B cell (primary cell): ENCODE measurements around the gene RFX8. TPM values are rescaled to one million over a fixed set of nuclear protein-coding genes. Genes with fewer than 3 reads are reported as not detected.

ENCODE experiments used
- ATAC-seq: fragments of 200-7000 bp; cut with Tn5 transposase; one replicate; pipeline ENCODE4 v1.10.0; 2021; ENCODE audit warnings: low read depth, mild to moderate bottlenecking, moderate number of reproducible peaks, moderate library complexity
- CTCF ChIA-PET: fragments of 350-600 bp; sonication (Branson Sonifier 250); formaldehyde crosslinking; loops from one replicate; lab custom pipeline; 2021; ENCODE audit warnings: antibody characterized with exemption, inconsistent platforms; lab: Charles Lee
- POLR2A ChIA-PET: fragments of 350-600 bp; sonication (Branson Sonifier 250); formaldehyde crosslinking; loops from one replicate; lab custom pipeline; 2021; ENCODE audit warnings: antibody characterized with exemption; lab: Charles Lee
- DNase-seq: peaks from one replicate; pipeline ENCODE4 v3.0.0; 2013
- H2AFZ ChIP-seq: 2 replicates; pipeline ENCODE4 v1.6.1; 2012; ENCODE audit warnings: mild to moderate bottlenecking, low read depth, low read length; ENCODE audit not compliant: insufficient read depth, poor library complexity, severe bottlenecking
- H3K27ac ChIP-seq, 2 donors: 1 replicate in 1 of 2; 2 replicates in 1 of 2; pipeline ENCODE4 v1.5.1; 2012 to 2013; ENCODE audit warnings: low read length in 2 of 2, mild to moderate bottlenecking in 2 of 2, moderate library complexity in 1 of 2
- H3K27me3 ChIP-seq, 4 experiments: fragments of 200-600 bp in 1 of 4; sonication (generic) in 1 of 4; replicated peaks in 1 of 4; 1 replicate in 2 of 4; 2 replicates in 2 of 4; pipeline versions ENCODE4 v1.6.1 to v1.7.0; 2013 to 2016; ENCODE audit warnings: low read length in 3 of 4, mild to moderate bottlenecking in 2 of 4, mixed read lengths in 1 of 4, moderate library complexity in 1 of 4; ENCODE audit not compliant: insufficient read depth in 4 of 4, control insufficient read depth in 3 of 4; ENCODE audit errors: control extremely low read depth in 1 of 4
- H3K36me3 ChIP-seq, 2 experiments: replicated peaks in 1 of 2; 1 replicate in 1 of 2; 2 replicates in 1 of 2; pipeline versions ENCODE4 v1.6.1 to v1.7.1; 2013; ENCODE audit warnings: low read length in 1 of 2; ENCODE audit not compliant: insufficient read depth in 2 of 2, control insufficient read depth in 1 of 2; ENCODE audit errors: control extremely low read depth in 1 of 2, extremely low read depth in 1 of 2
- H3K4me1 ChIP-seq, 2 donors: fragments of 200-600 bp in 1 of 2; sonication (generic) in 1 of 2; 1 replicate in 1 of 2; 2 replicates in 1 of 2; pipeline versions ENCODE4 v1.5.1 to v1.6.1; 2013 to 2017; ENCODE audit warnings: low read length in 2 of 2; ENCODE audit not compliant: control insufficient read depth in 2 of 2, insufficient read depth in 2 of 2
- H3K4me2 ChIP-seq: replicated peaks from 2 replicates; pipeline ENCODE3; 2012; ENCODE audit warnings: mild to moderate bottlenecking, low read depth, low read length; ENCODE audit not compliant: poor library complexity, severe bottlenecking
- H3K4me3 ChIP-seq, 5 experiments: fragments of 200-600 bp in 1 of 5; sonication (generic) in 1 of 5; 1 replicate in 3 of 5; 2 replicates in 2 of 5; pipeline versions ENCODE4 v1.5.1 to v1.7.0; 2011 to 2016; ENCODE audit warnings: low read length in 4 of 5, mild to moderate bottlenecking in 4 of 5, low read depth in 2 of 5, control low read depth in 1 of 5, moderate library complexity in 1 of 5; ENCODE audit not compliant: insufficient read depth in 1 of 5; ENCODE audit errors: control extremely low read depth in 1 of 5, extremely low read depth in 1 of 5
- H3K79me2 ChIP-seq: fragments of 200-600 bp; sonication (generic); one replicate; pipeline ENCODE4 v1.6.0; 2016; ENCODE audit warnings: low read length; ENCODE audit not compliant: control insufficient read depth, insufficient read depth
- H3K9ac ChIP-seq: fragments of 200-600 bp; sonication (generic); 2 replicates; pipeline ENCODE4 v1.6.1; 2017; ENCODE audit warnings: mild to moderate bottlenecking, low read length, moderate library complexity
- H3K9me3 ChIP-seq, 3 donors: one replicate each; pipeline versions ENCODE4 v1.6.1 to v1.7.1; 2013; ENCODE audit warnings: low read length in 2 of 3; ENCODE audit not compliant: control insufficient read depth in 2 of 3, insufficient read depth in 1 of 3; ENCODE audit errors: control extremely low read depth in 1 of 3
- H4K20me1 ChIP-seq: 2 replicates; pipeline ENCODE4 v1.6.0; 2012; ENCODE audit warnings: mild to moderate bottlenecking, low read length; ENCODE audit not compliant: insufficient read depth, control insufficient read depth, poor library complexity, severe bottlenecking
- H3K27ac Mint-ChIP-seq: one replicate; pipeline ENCODE4 v1.8.0; 2021; ENCODE audit warnings: mixed read lengths
- H3K27me3 Mint-ChIP-seq: one replicate; pipeline ENCODE4 v1.8.0; 2021; ENCODE audit warnings: mixed read lengths
- H3K4me1 Mint-ChIP-seq: one replicate; pipeline ENCODE4 v1.8.0; 2021; ENCODE audit warnings: mixed read lengths
- H3K4me3 Mint-ChIP-seq: one replicate; pipeline ENCODE4 v1.8.0; 2021; ENCODE audit warnings: mixed read lengths
- H3K9me3 Mint-ChIP-seq: one replicate; pipeline ENCODE4 v1.8.0; 2022; ENCODE audit warnings: mixed read lengths; ENCODE audit not compliant: insufficient read depth
- CTCF ChIP-seq: fragments of 200-600 bp; IDR thresholded peaks from one replicate; pipeline ENCODE4 v1.8.0; 2022; ENCODE audit warnings: antibody characterized with exemption, mild to moderate bottlenecking
- EZH2 ChIP-seq: IDR thresholded peaks from 2 replicates; pipeline ENCODE4 v1.6.1; 2012; ENCODE audit warnings: borderline replicate concordance, low read depth, mild to moderate bottlenecking, moderate library complexity, low read length; ENCODE audit not compliant: insufficient read depth, poor library complexity, severe bottlenecking
- WGBS: methylation state at CpG from one replicate; pipeline ENCODE4 v1.1.5; 2013; ENCODE audit warnings: missing lambda C conversion rate; ENCODE audit not compliant: insufficient coverage; 5-methylcytosine and 5-hydroxymethylcytosine counted together
- intact Hi-C: fragments of 100-400 bp; cut with micrococcal nuclease; formaldehyde crosslinking; loops from one replicate; pipeline ENCODE4 v1.10.0; 2022
- polyA plus RNA-seq: library from polyadenylated mRNA; depleted of rRNA; stranded (reverse); fragments of >200 nt; gene quantifications from 2 replicates; pipeline ENCODE4 v1.2.3, GENCODE V29; 2012
- total RNA-seq, 2 donors: library from RNA; stranded (reverse); fragments of 120-200 nt in 1 of 2; gene quantifications; 1 replicate in 1 of 2; 2 replicates in 1 of 2; pipeline versions ENCODE4 v1.2.3 to v1.2.4, GENCODE V29; 2013 to 2022

The RFX8 gene
- total and polyA plus RNA-seq, 2 donors (not counting 1 experiment from before 2014, with no cell fraction given), result not detected

- Histone ChIP-seq H3K4me2 (no peak overlapping the region), H3K4me1 (no peaks in the 10 kb centered on the region), H3K36me3 (no peaks in the 10 kb centered on the region), H3K9me3 (peaks cover 0 to 10% (median 7%) of the 10 kb centered on the region in 3 donors), H2AFZ (no peak overlapping the region), H4K20me1 (no peaks in the 10 kb centered on the region), H3K27ac (no peak overlapping the region), H3K9ac (no peak overlapping the region), H3K27me3 (peaks cover 0 to 5% (median 0%) of the 10 kb centered on the region in 4 experiments), H3K79me2 (no peaks in the 10 kb centered on the region), H3K4me3 (no peak overlapping the region)
- no peak overlapping the region for H3K27ac Mint-ChIP-seq
- DNase-seq (no peak), ATAC-seq (peak; percentile 39)
- H3K9me3 Mint-ChIP-seq, result no peaks in the 10 kb centered on the region
- TF ChIP-seq CTCF, result no peak
- no peak for TF ChIP-seq EZH2
- ChIA-PET POLR2A (no interaction called here), CTCF (interaction anchor here (0.6 to 8.8 kb wide), 51 partner anchors 9 to 822 kb away, joined by 3 to 288 read pairs (median 5); partner anchors contain the start of genes CREG2 and MAP4K4)
- no peak overlapping the region for H3K4me3 Mint-ChIP-seq
- WGBS, result 76% methylated on average over 5 of the region's 12 CpGs
- intact Hi-C loops, result loop anchor here (1.0 to 5.0 kb wide), 5 partner anchors 76 to 822 kb away; partner anchors contain the start of gene MAP4K4
- peaks cover 8% of the 10 kb centered on the region for H3K27me3 Mint-ChIP-seq
- no peaks in the 10 kb centered on the region for H3K4me1 Mint-ChIP-seq
Observed at GRCh38 chr2:101418460-101419095, 56.3 kb downstream of the RFX8 start.

- Mint-ChIP-seq H3K4me1 (no peaks in the 10 kb centered on the region), H3K4me3 (no peak overlapping the region), H3K27me3 (peaks cover 13% of the 10 kb centered on the region), H3K9me3 (no peaks in the 10 kb centered on the region), H3K27ac (peak overlapping the region; percentile 29)
- H4K20me1 ChIP-seq, result no peaks in the 10 kb centered on the region
- CTCF ChIA-PET, result interaction anchor here (0.8 to 8.8 kb wide), 11 partner anchors 8 to 824 kb away, joined by 3 to 288 read pairs (median 4); no protein-coding TSS in a partner anchor
- peaks cover 0 to 5% (median 0%) of the 10 kb centered on the region in 4 experiments for H3K27me3 ChIP-seq
- DNase-seq (no peak), ATAC-seq (no peak)
- H3K27ac ChIP-seq, result no peak overlapping the region
- no peak for TF ChIP-seq CTCF
- TF ChIP-seq EZH2, result no peak
- intact Hi-C loops, result loop anchor here (5.0 kb wide), 1 partner anchor 281 kb away; the partner anchor contains the start of gene MAP4K4
- no peaks in the 10 kb centered on the region for H3K36me3 ChIP-seq
- peaks cover 0 to 10% (median 7%) of the 10 kb centered on the region in 3 donors for H3K9me3 ChIP-seq
- POLR2A ChIA-PET, result no interaction called here
- no peak overlapping the region for H2AFZ ChIP-seq
- H3K4me1 ChIP-seq, result no peaks in the 10 kb centered on the region
- 85% methylated on average over 5 of the region's 5 CpGs for WGBS
- no peaks in the 10 kb centered on the region for H3K79me2 ChIP-seq
- no peak overlapping the region for H3K9ac ChIP-seq
- no peak overlapping the region for H3K4me2 ChIP-seq
- no peak overlapping the region for H3K4me3 ChIP-seq
Observed at GRCh38 chr2:101416609-101417008, 58.3 kb downstream of the RFX8 start.
